SU-DHL-6 (cell line): ENCODE measurements around the gene HRH4.

Source experiments
- H2AFZ ChIP-seq: fragments of 200-600 bp; sonication (generic); 2 replicates; pipeline ENCODE4 v1.6.1; 2014; ENCODE audit warnings: low read depth, mild to moderate bottlenecking, moderate library complexity, mixed read lengths, antibody characterized with exemption, low read length; ENCODE audit not compliant: severe bottlenecking
- H3F3A ChIP-seq: fragments of 200-600 bp; shearing (Covaris generic); 2 replicates; pipeline ENCODE4 v1.6.0; 2016; ENCODE audit warnings: antibody characterized with exemption, mild to moderate bottlenecking; ENCODE audit not compliant: insufficient read depth
- H3K27ac ChIP-seq: fragments of 200-600 bp; sonication (generic); 2 replicates; pipeline ENCODE4 v1.5.1; 2016; ENCODE audit warnings: low read depth, mild to moderate bottlenecking, low read length, moderate library complexity, mixed read lengths
- H3K27me3 ChIP-seq: fragments of 200-600 bp; sonication (generic), shearing (Covaris generic); 2 replicates; pipeline ENCODE4 v1.6.0; 2014; ENCODE audit warnings: mild to moderate bottlenecking, low read length
- H3K36me3 ChIP-seq: fragments of 200-600 bp; sonication (generic); 2 replicates; pipeline ENCODE4 v1.6.1; 2014; ENCODE audit warnings: mild to moderate bottlenecking, low read length, mixed read lengths
- H3K4me2 ChIP-seq: fragments of 300-600, 200-600 bp; shearing (Covaris generic), sonication (generic); 2 replicates; pipeline ENCODE4 v1.6.0; 2014; ENCODE audit warnings: low read length, low read depth, mild to moderate bottlenecking; ENCODE audit not compliant: poor library complexity, severe bottlenecking
- H3K4me3 ChIP-seq: fragments of 200-600 bp; sonication (generic); 2 replicates; pipeline ENCODE4 v1.5.1; 2014; ENCODE audit warnings: antibody characterized with exemption, low read length, mild to moderate bottlenecking, mixed read lengths; ENCODE audit not compliant: insufficient read depth, poor library complexity, severe bottlenecking
- H3K79me2 ChIP-seq: fragments of 200-600 bp; sonication (generic); 2 replicates; pipeline ENCODE4 v1.6.1; 2014; ENCODE audit warnings: mild to moderate bottlenecking, low read length, moderate library complexity; ENCODE audit not compliant: insufficient read depth
- H3K9ac ChIP-seq: fragments of 200-600 bp; sonication (generic); 2 replicates; pipeline ENCODE4 v1.7.0; 2014; ENCODE audit warnings: mild to moderate bottlenecking, low read length
- H3K9me2 ChIP-seq: fragments of 200-600 bp; sonication (generic); replicated peaks from 2 replicates; pipeline ENCODE4 v1.6.1; 2014; ENCODE audit warnings: low read length; ENCODE audit not compliant: insufficient read depth
- H3K9me3 ChIP-seq: fragments of 200-600 bp; sonication (generic); 2 replicates; pipeline ENCODE4 v1.6.1; 2014; ENCODE audit warnings: low read length, mixed read lengths; ENCODE audit not compliant: insufficient read depth
- H4K20me1 ChIP-seq: fragments of 200-600 bp; sonication (generic); 2 replicates; pipeline ENCODE4 v1.6.1; 2014; ENCODE audit warnings: low read depth, mild to moderate bottlenecking, antibody characterized with exemption, low read length, moderate library complexity, mixed read lengths
- CTCF ChIP-seq: fragments of 200-600 bp; sonication (generic); IDR thresholded peaks from one replicate; pipeline ENCODE4 v1.5.1; 2017; ENCODE audit warnings: antibody characterized with exemption, mild to moderate bottlenecking, low read length, moderate library complexity; ENCODE audit not compliant: insufficient read depth, poor library complexity, severe bottlenecking
- EZH2phosphoT487 ChIP-seq: fragments of 200-600 bp; sonication (generic), shearing (Covaris generic); conservative IDR thresholded peaks from 2 replicates; pipeline ENCODE4 v1.6.1; 2018; ENCODE audit warnings: mild to moderate bottlenecking, antibody characterized with exemption, low read length, moderate library complexity, mixed read lengths

Gene HRH4

GRCh38 chr18:24462838-24463775 lies 2.7 kb downstream of the HRH4 start:
- Histone ChIP-seq H2AFZ (no peak overlapping the region), H3K79me2 (no peaks in the 10 kb centered on the region), H3K4me3 (no peak overlapping the region), H3K9me2 (no peaks in the 10 kb centered on the region), H3K27me3 (0 out of 2 replicates have a peak, but pooled peaks cover 3% of the 10 kb centered on the region), H3K9ac (no peak overlapping the region), H4K20me1 (no peaks in the 10 kb centered on the region), H3K9me3 (no peaks in the 10 kb centered on the region), H3F3A (no peaks in the 10 kb centered on the region), H3K27ac (no peak overlapping the region), H3K4me2 (no peak overlapping the region), H3K36me3 (no peaks in the 10 kb centered on the region)
- TF ChIP-seq CTCF (no peak), EZH2phosphoT487 (no peak)

- Histone ChIP-seq H3K4me3 (no peak overlapping the region), H4K20me1 (no peaks in the 10 kb centered on the region), H3K79me2 (no peaks in the 10 kb centered on the region), H3K27ac (no peak overlapping the region), H3K4me2 (no peak overlapping the region), H3K9me2 (no peaks in the 10 kb centered on the region), H3K9me3 (no peaks in the 10 kb centered on the region), H3F3A (no peaks in the 10 kb centered on the region), H3K27me3 (0 out of 2 replicates have a peak, but pooled peaks cover 3% of the 10 kb centered on the region), H2AFZ (no peak overlapping the region), H3K9ac (no peak overlapping the region), H3K36me3 (no peaks in the 10 kb centered on the region)
- no peak for TF ChIP-seq CTCF
- TF ChIP-seq EZH2phosphoT487 = no peak
Observed at GRCh38 chr18:24465486-24465885, 5.0 kb downstream of the HRH4 start.

GRCh38 chr18:24466771-24467170 lies 6.3 kb downstream of the HRH4 start:
- Histone ChIP-seq H3K27ac (no peak overlapping the region), H3K4me3 (no peak overlapping the region)

More at GRCh38 chr18:24466771-24467170, 6.3 kb downstream of the HRH4 start:
- H3K9me2 ChIP-seq = no peaks in the 10 kb centered on the region
- no peak overlapping the region for H3K4me2 ChIP-seq
- no peak overlapping the region for H2AFZ ChIP-seq
- H3K9ac ChIP-seq = no peak overlapping the region
- H4K20me1 ChIP-seq = no peaks in the 10 kb centered on the region
- H3K79me2 ChIP-seq = no peaks in the 10 kb centered on the region
- no peak for TF ChIP-seq CTCF
- TF ChIP-seq EZH2phosphoT487 = no peak
- H3K36me3 ChIP-seq = no peaks in the 10 kb centered on the region
- no peaks in the 10 kb centered on the region for H3F3A ChIP-seq
- H3K9me3 ChIP-seq = no peaks in the 10 kb centered on the region
- 0 out of 2 replicates have a peak, but pooled peaks cover 3% of the 10 kb centered on the region for H3K27me3 ChIP-seq
